HG03108 (cell line): Measurements from ENCODE around the gene GALNT17.
"Not testable (repeated sequence)": the region's sequence is repeated elsewhere in the genome, so short reads cannot be mapped to it uniquely, and the experiment has no call there.

Source experiments
- ATAC-seq: cut with Tn5 transposase; IDR thresholded peaks from one replicate; pipeline ENCODE4 v1.9.1; 2021; ENCODE audit warnings: moderate library complexity; ENCODE audit not compliant: unreplicated experiment

Gene GALNT17

DNA sequence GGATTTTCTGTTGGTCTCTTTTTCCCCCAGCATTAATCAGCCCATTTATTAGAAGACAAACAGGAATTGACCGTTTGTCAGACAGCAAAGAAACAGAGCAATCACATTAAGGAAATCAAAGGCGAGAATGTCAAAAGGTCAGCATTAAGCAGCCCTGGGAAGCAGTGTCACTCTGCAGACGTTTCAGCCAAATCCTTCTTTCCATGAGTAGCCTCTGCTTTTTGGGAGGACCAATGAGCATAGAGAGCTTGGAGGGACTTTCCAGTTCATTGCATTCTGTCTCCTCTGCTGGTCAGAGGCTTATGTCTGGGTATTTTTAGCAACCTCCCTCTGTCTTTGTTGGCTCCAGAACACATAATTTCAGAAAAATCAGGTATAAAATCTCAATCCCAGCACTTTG lies 481.4 kb downstream of the GALNT17 start:
- ATAC-seq, result no peak

DNA sequence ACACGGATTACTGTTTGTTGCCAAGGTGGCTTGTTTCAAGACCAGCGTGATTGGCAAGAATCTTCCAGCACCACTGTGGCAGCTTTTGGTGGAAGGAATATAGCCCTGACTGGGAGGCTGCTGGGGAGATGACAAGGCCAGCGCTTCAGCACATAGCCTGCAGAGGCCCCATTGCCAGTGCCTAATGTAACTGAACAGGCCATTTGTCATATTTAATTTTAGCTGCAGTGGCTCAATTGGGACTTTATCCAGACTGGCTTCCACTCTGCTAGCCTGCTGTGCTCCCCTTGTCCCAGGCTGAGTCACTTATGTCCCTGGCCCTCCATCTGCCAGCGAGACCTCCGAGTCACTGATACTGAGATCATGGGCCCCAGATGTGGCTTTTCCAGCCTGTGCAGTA lies 483.1 kb downstream of the GALNT17 start:
- no peak for ATAC-seq

DNA sequence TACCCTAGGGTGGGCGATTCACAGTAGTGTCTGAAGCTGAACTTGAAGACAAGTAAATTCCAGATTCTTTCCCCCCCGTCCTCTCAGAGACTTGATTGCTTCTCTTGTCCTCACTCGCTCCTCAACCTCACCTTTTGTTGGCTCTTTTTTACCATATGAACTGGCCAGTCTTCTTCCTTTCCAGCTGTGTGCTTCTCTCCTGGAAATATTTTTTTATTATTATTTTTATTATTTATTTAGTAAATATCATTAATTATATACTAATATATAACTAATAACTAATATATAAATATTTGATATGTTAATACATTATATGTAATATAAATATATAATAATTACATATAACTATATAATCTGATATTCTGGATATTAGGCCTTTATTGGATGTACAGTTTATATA lies 484.3 kb downstream of the GALNT17 start:
- ATAC-seq, result no peak

DNA sequence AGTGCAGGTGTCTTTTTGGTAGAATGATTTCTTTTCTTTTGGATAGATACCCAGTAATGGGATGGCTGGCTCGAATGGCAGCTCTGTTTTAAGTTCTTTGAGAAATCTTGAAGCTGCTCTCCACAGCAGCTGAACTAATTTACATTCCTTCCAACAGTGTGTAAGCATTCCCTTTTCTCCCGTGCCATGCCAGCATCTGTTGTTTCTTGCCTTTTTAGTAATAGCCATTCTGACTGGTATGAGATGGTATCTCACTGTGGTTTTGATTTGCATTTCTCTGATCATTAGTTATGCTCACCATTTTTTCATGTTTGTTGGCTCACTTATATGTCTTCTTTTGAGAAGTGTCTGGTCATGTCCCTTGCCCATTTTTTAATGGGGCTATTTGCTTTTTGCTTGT lies 486.3 kb downstream of the GALNT17 start:
- ATAC-seq, result no peak

DNA sequence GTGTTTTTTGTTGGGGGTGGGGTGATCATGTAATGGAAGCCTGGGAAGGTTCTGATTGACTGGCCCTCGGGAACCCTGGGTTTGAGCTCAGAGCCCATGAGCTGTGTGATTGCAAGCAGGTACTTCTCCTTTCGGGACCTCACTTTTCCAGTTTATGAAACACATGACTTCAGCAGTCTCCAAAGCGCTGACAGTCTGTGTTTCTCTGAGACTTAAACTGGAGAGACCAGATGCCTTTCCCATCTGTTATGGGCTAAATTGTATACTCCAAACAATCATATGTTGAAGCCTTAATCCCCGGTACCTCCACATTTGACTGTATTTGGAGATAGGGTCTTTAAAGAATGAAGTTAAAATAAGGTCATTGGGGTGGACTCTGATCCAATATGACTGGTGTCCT lies 493.6 kb downstream of the GALNT17 start:
- ATAC-seq, result no peak

- ATAC-seq, result no peak
These were observed 494.3 kb downstream of the GALNT17 start for GRCh38 chr7:71626206-71626605.

GRCh38 chr7:71627651-71628050 lies 495.7 kb downstream of the GALNT17 start:
- no peak for ATAC-seq

GRCh38 chr7:71630516-71630915 lies 498.6 kb downstream of the GALNT17 start:
- no peak for ATAC-seq

DNA sequence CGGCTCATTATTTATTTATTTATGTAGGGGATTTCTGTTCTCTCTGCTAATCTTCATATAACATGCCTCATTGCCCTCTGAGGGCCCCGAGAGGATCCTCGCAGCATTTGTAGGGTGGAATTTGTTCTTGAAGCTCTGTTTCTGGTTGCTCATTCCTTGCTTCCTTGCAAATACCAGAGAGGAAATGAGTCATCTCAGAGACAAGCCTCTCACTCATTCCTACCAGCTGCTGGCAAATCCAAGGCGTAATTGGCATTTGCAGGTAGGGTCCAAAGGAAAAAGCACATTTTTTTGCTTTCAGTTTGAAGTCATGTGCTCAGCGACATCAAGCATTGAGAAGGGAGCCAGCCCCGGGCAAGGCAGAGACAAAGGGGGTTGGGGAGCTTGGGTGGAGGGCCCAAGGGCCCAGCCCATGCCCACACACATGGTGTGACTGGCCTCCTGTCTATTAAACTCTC lies 501.6 kb downstream of the GALNT17 start:
- no peak for ATAC-seq

DNA sequence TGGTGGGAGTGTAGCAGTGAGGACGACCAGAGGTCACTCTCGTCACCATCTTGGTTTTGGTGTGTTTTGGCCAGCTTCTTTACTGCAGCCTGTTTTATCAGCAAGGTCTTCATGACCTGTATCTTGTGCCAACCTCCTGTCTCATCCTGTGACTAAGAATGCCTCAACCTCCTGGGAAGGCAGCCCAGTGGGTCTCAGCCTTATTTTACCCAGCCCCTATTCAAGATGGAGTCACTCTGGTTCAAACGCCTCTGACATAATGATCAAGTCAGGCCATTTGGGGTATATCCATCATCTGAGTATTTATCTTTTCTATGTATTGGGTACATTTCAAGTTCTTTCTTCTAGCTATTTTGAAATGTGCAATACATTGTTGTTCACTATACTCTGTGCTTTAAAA lies 503.9 kb downstream of the GALNT17 start:
- ATAC-seq, result not testable (repeated sequence)

DNA sequence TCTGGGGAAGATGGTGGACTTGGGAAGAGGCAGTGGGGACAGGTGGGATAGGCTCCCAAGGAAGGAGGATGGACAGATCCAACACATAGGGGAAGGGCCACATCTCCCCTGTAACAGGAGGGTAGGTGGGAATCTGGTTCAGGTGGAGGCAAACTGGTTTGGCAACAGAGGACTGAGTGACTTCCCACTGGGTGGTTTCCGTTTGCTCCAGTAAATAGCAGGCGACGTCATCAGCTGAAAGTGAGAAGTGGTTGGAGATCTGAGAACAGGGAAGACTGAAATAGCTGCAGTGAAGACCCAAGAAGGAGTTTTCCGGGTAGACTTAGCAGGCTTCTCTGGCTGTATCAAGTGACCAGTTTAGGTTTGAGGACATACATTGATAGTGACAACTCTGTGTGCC lies 504.4 kb downstream of the GALNT17 start:
- ATAC-seq, result no peak

DNA sequence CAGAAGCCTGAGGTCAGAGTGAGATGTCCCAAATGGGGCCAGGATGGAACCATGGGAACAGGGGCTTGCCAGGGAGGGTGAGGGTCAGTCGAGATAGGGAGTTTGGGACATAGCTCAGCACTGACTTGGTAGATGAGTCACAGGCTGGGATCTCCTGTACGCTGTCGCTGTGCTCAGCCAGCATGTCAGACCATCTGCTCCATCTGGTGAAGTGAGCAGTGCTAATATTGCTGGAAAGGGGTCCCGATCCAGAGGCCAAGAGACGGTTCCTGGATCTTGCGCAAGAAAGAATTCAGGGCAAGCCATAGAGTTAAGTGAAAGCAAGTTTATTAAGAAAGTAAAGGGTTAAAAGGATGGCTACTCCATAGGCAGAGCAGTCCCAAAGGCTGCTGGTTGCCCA lies 505.6 kb downstream of the GALNT17 start:
- no peak for ATAC-seq

DNA sequence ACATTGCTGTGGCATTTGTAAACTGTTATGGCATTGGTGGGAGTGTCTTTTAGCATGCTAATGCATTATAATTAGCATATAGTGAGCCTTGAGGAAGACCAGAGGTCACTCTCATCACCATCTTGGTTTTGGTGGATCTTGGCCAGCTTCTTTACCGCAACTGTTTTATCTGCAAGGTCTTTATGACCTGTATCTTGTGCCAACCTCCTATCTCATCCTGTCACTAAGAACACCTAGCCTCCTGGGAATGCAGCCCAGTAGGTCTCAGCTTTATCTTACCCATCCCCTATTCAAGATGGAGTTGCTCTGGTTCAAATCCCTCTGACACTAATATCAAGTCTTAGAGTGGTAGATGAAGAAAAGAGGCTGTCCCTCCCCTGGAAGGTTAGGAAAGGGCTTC lies 506.2 kb downstream of the GALNT17 start:
- no peak for ATAC-seq

DNA sequence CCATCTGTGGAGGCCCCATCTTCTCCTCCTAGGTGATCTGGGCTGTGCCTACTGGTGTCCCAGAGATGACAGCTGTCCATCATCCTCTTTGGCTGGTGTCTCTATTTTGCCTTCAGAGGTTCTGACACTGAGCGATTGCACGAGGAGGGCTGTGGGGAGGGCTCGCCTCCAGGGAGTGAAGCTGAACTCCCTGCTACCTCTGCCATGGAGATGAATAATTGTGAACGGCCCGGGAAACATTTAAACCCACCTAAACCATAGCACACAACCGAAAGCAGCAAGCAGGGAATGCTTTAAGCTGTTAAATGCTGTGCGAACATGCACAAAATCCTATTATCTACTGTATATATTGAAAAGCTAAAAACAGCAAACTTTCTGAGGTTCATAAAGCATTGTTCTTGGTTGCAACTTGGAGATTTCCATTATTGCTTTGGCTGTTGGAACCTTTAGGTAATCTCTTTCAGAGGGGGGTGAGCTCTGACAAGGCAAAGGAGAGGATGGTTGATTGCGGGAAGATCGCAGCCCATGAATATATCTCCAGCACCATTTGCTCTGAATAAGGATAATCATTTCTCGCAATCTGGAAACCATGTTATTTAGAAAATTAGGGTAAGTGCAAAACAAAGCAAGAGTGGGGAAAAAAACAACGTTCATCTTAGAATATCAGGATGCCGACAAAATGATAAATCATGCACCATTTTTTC lies 507.6 kb downstream of the GALNT17 start:
- ATAC-seq, result no peak

- not testable (repeated sequence) for ATAC-seq
These were observed 511.1 kb downstream of the GALNT17 start for GRCh38 chr7:71643031-71643430.

GRCh38 chr7:71645836-71646235 lies 513.9 kb downstream of the GALNT17 start:
- no peak for ATAC-seq

- no peak for ATAC-seq
These were observed 517.9 kb downstream of the GALNT17 start for GRCh38 chr7:71649812-71650211.

DNA sequence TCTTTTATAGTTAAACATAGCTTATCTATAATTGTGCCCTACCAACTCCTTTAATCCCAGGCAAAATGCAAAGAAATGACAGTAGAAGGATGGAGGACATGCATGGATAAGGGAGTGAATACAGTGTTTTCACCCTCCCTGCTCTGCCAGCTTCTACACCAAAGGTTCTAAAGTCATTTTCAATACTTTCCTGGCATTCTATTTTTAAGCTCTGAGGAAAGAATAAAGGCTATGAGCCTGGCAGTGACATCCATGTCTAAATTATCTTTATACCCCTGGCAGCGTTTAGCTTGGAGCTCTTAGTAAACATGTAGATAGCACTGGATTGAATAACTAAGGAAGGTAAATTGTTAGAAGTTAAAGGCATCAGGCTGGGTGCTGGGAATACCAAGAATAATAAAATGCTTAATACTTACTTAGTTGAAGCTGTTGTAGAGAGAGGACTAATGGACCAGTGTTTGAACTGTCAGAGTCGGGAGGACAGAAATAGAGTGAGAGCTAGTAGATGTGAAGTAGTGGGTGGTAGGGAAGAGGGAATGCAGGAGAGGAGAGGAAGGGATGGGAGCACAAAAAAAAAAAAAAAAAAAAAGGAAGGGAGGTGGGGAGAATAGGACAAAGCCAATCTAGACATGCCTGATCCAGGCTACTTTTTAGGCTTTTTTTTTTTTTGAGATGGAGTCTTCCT lies 518.9 kb downstream of the GALNT17 start:
- no peak for ATAC-seq

GRCh38 chr7:71652510-71652909 lies 520.6 kb downstream of the GALNT17 start:
- no peak for ATAC-seq

DNA sequence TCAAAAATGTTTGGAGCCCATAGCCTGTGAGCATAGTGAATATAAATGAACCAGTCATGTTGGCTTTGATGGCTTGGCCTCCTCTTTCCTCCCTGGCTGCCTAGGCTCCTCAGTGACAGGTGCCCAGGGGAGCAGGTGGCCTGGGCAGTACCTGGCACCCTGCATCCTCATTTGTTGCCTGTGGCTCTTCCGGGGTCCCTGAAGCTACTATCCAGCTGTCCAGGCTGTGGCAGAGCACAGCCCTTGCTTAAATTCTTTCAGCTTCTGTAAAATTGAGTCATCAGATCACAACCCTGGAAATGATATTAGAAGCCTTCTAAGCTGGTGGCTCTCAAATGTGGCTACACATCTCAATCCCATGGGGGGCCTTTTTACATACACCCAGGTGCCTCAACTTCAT lies 525.4 kb downstream of the GALNT17 start:
- no peak for ATAC-seq

GRCh38 chr7:71659622-71660021 lies 527.7 kb downstream of the GALNT17 start:
- no peak for ATAC-seq

- no peak for ATAC-seq
These were observed 529.8 kb downstream of the GALNT17 start for GRCh38 chr7:71661671-71662224.
